Activated T-cell treated with anti-CD3 and anti-CD28 coated beads, Interleukin-2, amount 50 U/mL, for 4 hours (primary cell): Measurements from ENCODE around the gene CADM4. TPM values are rescaled to one million over a fixed set of nuclear protein-coding genes. Genes with fewer than 3 reads are reported as not detected.

Source experiments
- ATAC-seq, 2 donors: fragments of 200-7000 bp; cut with Tn5 transposase; one replicate each; pipeline ENCODE4 v1.10.0; 2021
- DNase-seq: peaks from one replicate; pipeline ENCODE4 v3.0.0-alpha.2; 2020
- H3K27me3 Mint-ChIP-seq: one replicate; pipeline ENCODE4 v1.8.0; 2021; ENCODE audit warnings: low read depth, mixed read lengths
- H3K36me3 Mint-ChIP-seq: one replicate; pipeline ENCODE4 v1.8.0; 2022; ENCODE audit warnings: mixed read lengths; ENCODE audit not compliant: insufficient read depth
- H3K4me1 Mint-ChIP-seq: one replicate; pipeline ENCODE4 v1.8.0; 2021; ENCODE audit warnings: low read depth, mixed read lengths
- H3K4me3 Mint-ChIP-seq: one replicate; pipeline ENCODE4 v1.8.0; 2021; ENCODE audit warnings: mild to moderate bottlenecking, moderate library complexity, mixed read lengths
- H3K9me3 Mint-ChIP-seq: one replicate; pipeline ENCODE4 v1.8.0; 2021; ENCODE audit warnings: mixed read lengths
- total RNA-seq, 3 donors: library from RNA; stranded (reverse); gene quantifications; one replicate each; pipeline ENCODE4 v1.2.1, GENCODE V29; 2021

The CADM4 gene
- total RNA-seq, 3 donors from 2014 or later, result 0.40 to 0.63 (median 0.42) TPM

- H3K36me3 Mint-ChIP-seq, result peaks cover 7% of the 10 kb centered on the region
- no peaks in the 10 kb centered on the region for H3K9me3 Mint-ChIP-seq
- DNase-seq (no peak), ATAC-seq (no peak)
- H3K4me1 Mint-ChIP-seq, result peaks cover 13% of the 10 kb centered on the region
- no peak overlapping the region for H3K4me3 Mint-ChIP-seq
- no peaks in the 10 kb centered on the region for H3K27me3 Mint-ChIP-seq
These were observed 57.2 kb downstream of the CADM4 start for GRCh38 chr19:43582495-43582894.

- no peak for DNase-seq
- Mint-ChIP-seq H3K4me3 (no peak overlapping the region), H3K36me3 (peaks cover 7% of the 10 kb centered on the region), H3K4me1 (peaks cover 16% of the 10 kb centered on the region), H3K27me3 (no peaks in the 10 kb centered on the region), H3K9me3 (no peaks in the 10 kb centered on the region)
- no peak for ATAC-seq
These were observed 58.2 kb downstream of the CADM4 start for GRCh38 chr19:43581467-43581866.

- no peaks in the 10 kb centered on the region for H3K36me3 Mint-ChIP-seq
- no peak overlapping the region for H3K4me3 Mint-ChIP-seq
- no peaks in the 10 kb centered on the region for H3K9me3 Mint-ChIP-seq
- DNase-seq, result no peak
- H3K27me3 Mint-ChIP-seq, result no peaks in the 10 kb centered on the region
- no peak for ATAC-seq
- peaks cover 27% of the 10 kb centered on the region for H3K4me1 Mint-ChIP-seq
These were observed 60.9 kb downstream of the CADM4 start for GRCh38 chr19:43578787-43579186.

- H3K4me1 Mint-ChIP-seq, result peaks cover 33% of the 10 kb centered on the region
- no peaks in the 10 kb centered on the region for H3K9me3 Mint-ChIP-seq
- DNase-seq (no peak), ATAC-seq (no peak)
- H3K27me3 Mint-ChIP-seq, result no peaks in the 10 kb centered on the region
- peaks cover 5% of the 10 kb centered on the region for H3K36me3 Mint-ChIP-seq
- peak overlapping the region; percentile 95 for H3K4me3 Mint-ChIP-seq
These were observed 63.4 kb downstream of the CADM4 start for GRCh38 chr19:43575955-43576878.

- peak; percentile 99 for ATAC-seq
- peaks cover 40% of the 10 kb centered on the region for H3K4me1 Mint-ChIP-seq
- peak within 1 kb of the TSS; percentile 95 for H3K4me3 Mint-ChIP-seq
- peak; percentile 92 for DNase-seq
- H3K27me3 Mint-ChIP-seq, result no peaks in the 10 kb centered on the region
- H3K9me3 Mint-ChIP-seq, result no peaks in the 10 kb centered on the region
- H3K36me3 Mint-ChIP-seq, result peaks cover 7% of the 10 kb centered on the region
These were observed 64.3 kb downstream of the CADM4 start, which contains the start of the genes PINLYP and XRCC1 for GRCh38 chr19:43575156-43575950. PINLYP (plus strand) TSS chr19:43575801; CDS start chr19:43577192, 1,391 bp downstream. XRCC1 (minus strand) TSS chr19:43575527; CDS start chr19:43575458, 69 bp downstream.

- peaks cover 12% of the 10 kb centered on the region for H3K36me3 Mint-ChIP-seq
- ATAC-seq, result no peak
These were observed 65.1 kb downstream of the CADM4 start for GRCh38 chr19:43574424-43575155.

More at GRCh38 chr19:43574424-43575155, 65.1 kb downstream of the CADM4 start:
- H3K9me3 Mint-ChIP-seq, result no peaks in the 10 kb centered on the region
- H3K27me3 Mint-ChIP-seq, result no peaks in the 10 kb centered on the region
- peaks cover 40% of the 10 kb centered on the region for H3K4me1 Mint-ChIP-seq
- H3K4me3 Mint-ChIP-seq, result peak overlapping the region; percentile 95
- DNase-seq, result no peak

Other genes starting within 250 kb of the CADM4 start
- gene TEX101, start 225.0 kb downstream of the CADM4 start, total RNA-seq, result not detected
- gene LYPD3, start 174.2 kb downstream of the CADM4 start, total RNA-seq, result 1 to 10 TPM; 1.5 to 3.1 (median 2.2) TPM
- 10 to 100 TPM; 17.0 to 33.7 (median 26.2) TPM for gene PHLDB3, start 135.1 kb downstream of the CADM4 start, total RNA-seq
- 10 to 100 TPM; 29.3 to 36.8 (median 33.7) TPM for gene ETHE1, start 112.6 kb downstream of the CADM4 start, total RNA-seq
- gene ZNF575, start 106.7 kb downstream of the CADM4 start, total RNA-seq, result 1 to 10 TPM; 1.6 to 3.0 (median 2.0) TPM
- 10 to 100 TPM; 21.0 to 24.2 (median 23.1) TPM for gene XRCC1, start 64.3 kb downstream of the CADM4 start, total RNA-seq
- 1 to 10 TPM; 1.3 to 2.5 (median 2.2) TPM for gene PINLYP, start 64.0 kb downstream of the CADM4 start, total RNA-seq
- gene IRGQ, start 43.7 kb downstream of the CADM4 start, total RNA-seq, result 10 to 100 TPM; 31.7 to 38.2 (median 33.5) TPM
- gene ZNF576, start 43.3 kb downstream of the CADM4 start, total RNA-seq, result 10 to 100 TPM; 16.6 to 22.3 (median 18.5) TPM
- under 1 TPM; 0.25 to 0.87 (median 0.30) TPM for gene SRRM5, start 27.8 kb downstream of the CADM4 start, total RNA-seq
- gene ZNF428, start 20.2 kb downstream of the CADM4 start, total RNA-seq, result 10 to 100 TPM; 20.6 to 27.6 (median 25.5) TPM
- gene PLAUR, start 30.3 kb upstream of the CADM4 start, total RNA-seq, result 1 to 10 TPM; 3.3 to 5.2 (median 4.7) TPM
- gene IRGC, start 76.2 kb upstream of the CADM4 start, total RNA-seq, result not detected
- 100 to 1,000 TPM; 102 to 114 (median 109) TPM for gene SMG9, start 115.1 kb upstream of the CADM4 start, total RNA-seq
- gene KCNN4, start 141.1 kb upstream of the CADM4 start, total RNA-seq, result 100 to 1,000 TPM in 1 of 3 donors, 10 to 100 TPM in 2; 90.6 to 123 (median 94.7) TPM
- under 1 TPM in 2 of 3 donors, not detected in 1; 0.53 to 0.87 TPM for gene LYPD5, start 162.6 kb upstream of the CADM4 start, total RNA-seq
- 1 to 10 TPM; 2.7 to 3.2 (median 3.0) TPM for gene ZNF283, start 187.5 kb upstream of the CADM4 start, total RNA-seq
- gene ZNF404, start 244.1 kb upstream of the CADM4 start, total RNA-seq, result under 1 TPM; 0.22 to 0.51 (median 0.34) TPM